ENCODE data around the gene GPRIN1.
"Not testable (repeated sequence)": the region's sequence is repeated elsewhere in the genome, so short reads cannot be mapped to it uniquely, and the experiment has no call there.

GPRIN1 gene

DNA sequence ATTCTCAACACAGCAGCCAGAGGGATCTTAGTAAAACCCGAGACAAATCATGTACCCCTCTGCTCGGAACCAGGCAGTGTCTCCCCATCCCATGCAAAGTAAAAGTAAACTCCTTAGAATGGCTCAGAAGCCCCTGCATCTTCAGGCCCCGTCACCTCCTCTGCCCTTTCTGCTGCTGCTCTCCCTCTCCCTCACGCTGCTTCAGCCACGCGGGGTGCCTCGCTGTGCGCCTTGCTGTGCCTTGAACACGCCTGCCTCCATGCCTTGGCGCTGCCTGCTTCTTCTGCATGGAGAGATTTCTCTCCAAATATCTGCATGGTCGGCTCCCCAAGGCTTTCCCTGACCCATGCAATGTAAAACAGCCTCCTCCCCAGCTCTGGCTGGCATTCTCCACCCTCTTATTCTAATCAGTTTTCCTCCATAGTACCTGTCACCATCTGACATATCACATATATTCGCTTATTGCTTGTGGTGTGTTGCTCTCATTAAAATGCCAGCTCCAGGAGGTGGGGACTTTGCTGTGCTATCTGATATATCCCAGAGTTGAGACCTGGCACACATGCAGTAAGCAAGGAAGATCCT lies 8.0 kb downstream of the GPRIN1 start:
- in situ Hi-C loops (cut with MboI; ENCODE audit: low sequenced_read_pairs) = no loop called here

GRCh38 chr5:176599749-176600430 lies 10.1 kb downstream of the GPRIN1 start:
- in situ Hi-C loops (cut with MboI; ENCODE audit: low sequenced_read_pairs) = not testable (repeated sequence)

DNA sequence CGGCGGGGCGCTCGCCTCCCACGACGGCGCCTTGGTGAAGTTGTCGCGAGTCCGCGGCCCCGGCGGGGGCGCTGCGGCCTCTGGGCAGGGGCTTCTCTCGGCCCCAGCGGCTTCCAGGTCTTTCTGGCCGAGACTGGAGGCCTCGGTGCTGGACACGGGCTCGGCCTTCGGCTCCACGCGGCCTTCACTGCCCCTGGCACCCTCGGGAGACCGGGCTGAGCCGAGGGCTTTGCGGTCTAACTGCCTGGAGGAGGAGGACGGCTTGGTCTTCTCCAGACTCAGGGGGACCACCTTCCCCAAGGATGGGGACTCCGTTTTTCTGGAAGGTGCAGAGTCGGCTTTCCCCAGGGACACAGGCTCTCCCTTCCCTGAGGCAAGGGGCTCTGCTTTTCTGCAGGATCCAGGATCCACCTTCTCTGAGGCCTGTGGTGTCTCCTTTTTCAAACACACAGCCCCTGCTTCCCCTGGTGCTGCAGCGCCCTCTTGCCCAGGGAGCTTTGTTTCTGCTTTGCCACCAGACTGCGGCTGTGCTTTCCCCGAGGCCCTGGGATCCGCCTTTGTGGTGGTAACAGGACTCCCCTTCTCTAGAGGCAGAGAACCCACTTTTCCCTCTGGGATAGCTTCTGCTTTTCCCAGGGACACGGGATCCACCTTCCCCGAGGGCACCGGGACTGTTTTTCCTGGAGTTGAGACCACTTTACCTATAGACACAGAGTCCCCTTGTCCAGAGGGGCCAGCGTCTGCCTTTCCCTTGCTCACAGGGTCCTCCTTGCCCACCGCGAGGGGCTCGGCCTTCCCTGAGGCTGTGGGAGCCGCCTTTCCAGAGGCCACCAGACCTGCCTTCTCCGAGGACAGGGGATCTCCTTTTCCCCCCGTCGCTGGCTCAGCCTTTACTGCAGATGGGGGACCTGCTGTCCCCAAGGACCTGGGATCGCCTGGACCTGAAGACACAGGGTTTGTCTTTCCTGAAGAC lies 12.3 kb downstream of the GPRIN1 start:
- in situ Hi-C loops (cut with MboI; ENCODE audit: low sequenced_read_pairs) = no loop called here

DNA sequence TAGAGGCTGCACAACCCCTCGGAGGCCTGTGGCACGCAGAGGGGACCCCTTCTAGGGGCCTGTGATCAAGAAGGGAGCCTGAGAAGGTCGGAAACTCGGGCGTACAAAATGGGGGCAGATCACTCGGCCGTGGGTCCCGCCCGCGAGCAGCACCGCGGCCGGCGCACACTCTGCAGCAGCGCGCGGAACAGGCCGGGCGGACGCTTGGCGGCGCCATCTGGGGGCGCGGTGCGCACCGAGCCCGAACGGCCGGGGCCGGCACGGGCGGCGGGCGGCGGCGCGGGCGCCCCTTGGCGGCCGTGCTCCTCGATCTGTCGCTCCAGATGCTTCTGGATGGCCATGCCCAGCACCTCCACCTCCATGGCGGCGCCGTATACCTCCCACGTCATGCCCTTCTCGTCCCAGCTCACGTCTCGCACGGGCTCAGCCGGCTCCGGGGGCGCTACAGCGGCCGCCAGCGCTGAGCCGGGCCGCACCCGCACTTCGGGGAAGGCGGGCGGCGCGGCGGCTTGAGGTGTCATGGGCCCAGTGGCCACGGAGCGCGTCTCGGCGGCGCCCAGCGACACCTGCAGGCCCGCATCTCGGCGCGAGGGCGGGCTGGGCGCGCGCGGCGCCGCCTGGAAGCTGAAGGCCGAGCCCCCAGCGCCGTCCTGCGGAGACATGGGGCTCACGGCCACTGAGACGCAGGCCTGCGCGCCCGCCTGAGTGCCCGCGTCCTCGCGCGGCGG lies 13.1 kb downstream of the GPRIN1 start:
- in situ Hi-C loops (cut with MboI; ENCODE audit: low sequenced_read_pairs) = no loop called here

- in situ Hi-C loops (cut with MboI; ENCODE audit: low sequenced_read_pairs) = no loop called here
These were observed 13.8 kb downstream of the GPRIN1 start for GRCh38 chr5:176596069-176596644.

DNA sequence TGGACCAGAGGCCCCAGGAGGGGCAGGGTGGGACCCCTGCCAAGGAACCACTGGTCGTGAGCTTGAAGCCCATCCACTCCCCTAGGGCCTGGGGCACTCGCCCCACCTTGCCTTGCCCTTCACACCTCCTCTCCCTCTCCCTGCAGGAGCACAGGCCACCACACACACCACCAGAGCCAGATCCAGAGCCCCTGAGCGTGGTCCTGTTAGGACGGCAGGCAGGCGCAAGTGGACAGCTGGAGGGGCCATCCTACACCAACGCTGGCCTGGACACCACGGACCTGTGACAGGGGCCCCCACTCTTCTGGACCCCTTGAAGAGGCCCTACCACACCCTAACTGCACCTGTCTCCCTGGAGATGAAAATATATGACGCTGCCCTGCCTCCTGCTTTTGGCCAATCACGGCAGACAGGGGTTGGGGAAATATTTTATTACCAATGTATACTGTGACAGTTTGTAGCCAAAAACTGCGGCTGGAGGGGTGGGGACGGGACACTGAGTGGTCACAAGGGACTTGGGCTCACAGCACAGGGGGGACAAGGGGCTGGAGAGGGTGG lies 14.5 kb downstream of the GPRIN1 start:
- in situ Hi-C loops (cut with MboI; ENCODE audit: low sequenced_read_pairs) = no loop called here

DNA sequence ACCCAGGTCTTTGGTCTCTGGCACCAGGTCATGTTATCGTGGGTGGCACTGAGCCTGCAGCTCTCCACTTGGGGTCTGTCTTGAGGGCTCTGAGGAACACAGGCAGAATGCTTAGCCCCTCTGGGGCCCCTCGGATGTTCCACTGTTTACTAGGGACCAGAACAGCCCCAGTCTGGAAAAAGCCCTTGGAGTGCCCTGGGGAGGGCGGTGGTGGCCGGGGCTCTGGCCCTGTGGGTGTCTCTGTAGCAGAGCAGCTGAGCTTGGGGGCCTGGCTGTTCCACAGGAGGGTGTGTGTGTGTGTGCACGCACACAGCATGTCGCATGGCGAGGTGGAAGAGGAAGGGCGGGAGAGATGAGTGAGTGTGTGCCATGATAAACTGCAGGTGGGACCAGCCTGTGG lies 15.4 kb downstream of the GPRIN1 start:
- in situ Hi-C loops (cut with MboI; ENCODE audit: low sequenced_read_pairs) = no loop called here

- in situ Hi-C loops (cut with MboI; ENCODE audit: low sequenced_read_pairs) = no loop called here
These were observed 16.6 kb downstream of the GPRIN1 start for GRCh38 chr5:176593273-176593869.

DNA sequence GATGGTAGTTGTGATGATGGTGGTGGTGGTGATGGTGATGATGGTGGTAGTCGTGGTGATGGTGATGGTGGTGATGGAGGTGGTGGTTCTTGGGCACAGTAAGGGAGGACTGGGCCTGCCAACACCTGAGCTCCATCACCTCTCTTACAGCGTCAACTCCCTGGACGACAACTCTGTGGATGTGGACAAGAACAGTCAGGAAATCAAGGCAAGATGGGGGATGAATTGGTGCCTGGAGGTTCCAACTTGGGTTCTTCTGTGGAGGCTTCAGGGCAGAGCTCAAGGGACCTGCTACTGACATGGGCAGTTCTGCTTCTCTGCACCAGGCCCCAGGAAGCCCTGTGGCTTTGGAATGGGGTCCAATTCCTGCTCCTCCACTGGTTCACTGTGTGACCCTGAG lies 17.4 kb downstream of the GPRIN1 start:
- in situ Hi-C loops (cut with MboI; ENCODE audit: low sequenced_read_pairs) = no loop called here

DNA sequence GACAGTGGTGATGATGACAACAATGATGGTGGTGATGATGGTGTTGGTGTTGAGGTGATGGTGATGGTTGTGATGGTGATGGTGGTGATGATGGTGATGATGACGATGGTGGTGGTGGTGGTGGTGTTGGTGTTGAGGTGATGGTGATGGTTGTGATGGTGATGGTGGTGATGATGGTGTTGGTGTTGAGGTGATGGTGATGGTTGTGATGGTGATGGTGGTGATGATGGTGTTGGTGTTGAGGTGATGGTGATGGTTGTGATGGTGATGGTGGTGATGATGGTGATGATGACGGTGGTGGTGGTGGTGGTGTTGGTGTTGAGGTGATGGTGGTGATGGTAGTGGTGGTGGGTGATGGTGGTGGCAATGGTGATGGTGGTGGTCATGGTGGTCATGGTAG lies 18.3 kb downstream of the GPRIN1 start:
- in situ Hi-C loops (cut with MboI; ENCODE audit: low sequenced_read_pairs) = not testable (repeated sequence)

GRCh38 chr5:176590035-176590717 lies 19.8 kb downstream of the GPRIN1 start:
- in situ Hi-C loops (cut with MboI; ENCODE audit: low sequenced_read_pairs) = no loop called here

DNA sequence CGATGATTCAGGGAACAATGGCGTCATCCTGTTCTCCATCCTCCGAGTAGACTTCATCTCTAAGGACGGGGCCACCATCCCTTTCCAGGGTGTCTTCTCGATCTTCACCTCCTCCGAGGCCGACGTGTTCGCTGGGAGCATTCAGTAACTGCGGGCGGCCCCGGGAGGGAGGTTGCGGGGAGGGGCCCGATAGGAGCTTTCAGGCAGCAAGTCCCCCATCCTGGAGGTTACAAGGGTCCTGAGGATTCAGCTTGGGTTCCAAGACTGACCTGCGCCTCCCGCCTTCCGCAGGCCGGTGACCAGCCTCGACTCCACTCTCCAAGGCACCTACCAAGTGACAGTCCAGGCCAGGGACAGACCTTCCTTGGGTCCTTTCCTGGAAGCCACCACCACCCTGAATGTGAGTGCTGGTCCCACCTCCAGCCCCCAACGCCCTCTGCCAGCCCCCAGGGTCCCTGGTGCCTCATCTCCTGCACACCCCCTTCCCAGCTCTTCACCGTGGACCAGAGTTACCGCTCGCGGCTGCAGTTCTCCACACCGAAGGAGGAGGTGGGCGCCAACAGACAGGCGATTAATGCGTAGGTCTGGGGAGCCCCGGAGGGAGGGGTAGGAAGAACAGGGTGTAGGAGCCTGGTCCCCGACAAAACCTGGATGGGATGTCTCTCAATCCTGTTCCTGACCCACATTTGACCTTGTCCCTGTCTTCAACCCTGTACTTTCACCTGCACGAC lies 20.8 kb downstream of the GPRIN1 start:
- in situ Hi-C loops (cut with MboI; ENCODE audit: low sequenced_read_pairs) = no loop called here

DNA sequence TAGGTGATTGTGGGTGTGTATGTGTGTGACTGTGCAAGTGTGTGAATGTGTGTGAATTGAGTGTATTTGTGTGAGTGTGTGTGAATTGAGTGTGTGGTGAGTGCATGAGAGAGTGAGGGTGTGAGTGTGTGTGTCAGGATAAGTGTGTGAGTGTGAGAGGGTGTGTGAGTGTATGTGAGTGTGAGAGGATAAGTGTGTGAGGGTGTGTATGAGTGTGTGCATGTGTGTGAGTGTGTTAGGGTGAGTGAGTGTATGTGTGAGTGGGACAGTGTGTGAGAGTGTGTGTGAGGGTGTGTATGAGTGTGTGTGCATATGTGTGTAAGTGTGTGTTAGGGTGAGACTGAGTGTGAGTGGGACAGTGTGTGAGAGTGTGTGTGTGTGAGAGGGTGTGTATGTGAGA lies 21.7 kb downstream of the GPRIN1 start:
- in situ Hi-C loops (cut with MboI; ENCODE audit: low sequenced_read_pairs) = no loop called here

DNA sequence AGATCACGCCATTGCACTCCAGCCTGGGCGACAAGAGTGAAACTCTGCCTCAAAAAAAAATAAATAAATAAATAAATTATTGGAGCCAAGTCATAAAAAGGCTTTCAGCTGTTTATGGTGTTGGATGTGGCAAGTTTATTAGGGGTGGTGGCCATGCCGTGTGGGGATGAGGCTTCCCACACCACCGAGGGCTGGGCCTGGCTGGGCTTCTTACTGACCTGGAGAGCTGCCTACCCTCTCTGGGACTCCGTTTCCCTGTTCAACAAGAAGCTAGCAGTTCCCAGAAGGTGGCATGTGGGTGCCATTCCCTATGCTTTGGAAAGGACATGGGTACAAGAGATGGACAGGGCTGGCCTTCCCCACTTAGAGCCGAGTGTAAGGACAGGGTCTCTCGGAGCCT lies 22.6 kb downstream of the GPRIN1 start:
- in situ Hi-C loops (cut with MboI; ENCODE audit: low sequenced_read_pairs) = no loop called here

- in situ Hi-C loops (cut with MboI; ENCODE audit: low sequenced_read_pairs) = no loop called here
These were observed 26.9 kb downstream of the GPRIN1 start for GRCh38 chr5:176583076-176583475.

DNA sequence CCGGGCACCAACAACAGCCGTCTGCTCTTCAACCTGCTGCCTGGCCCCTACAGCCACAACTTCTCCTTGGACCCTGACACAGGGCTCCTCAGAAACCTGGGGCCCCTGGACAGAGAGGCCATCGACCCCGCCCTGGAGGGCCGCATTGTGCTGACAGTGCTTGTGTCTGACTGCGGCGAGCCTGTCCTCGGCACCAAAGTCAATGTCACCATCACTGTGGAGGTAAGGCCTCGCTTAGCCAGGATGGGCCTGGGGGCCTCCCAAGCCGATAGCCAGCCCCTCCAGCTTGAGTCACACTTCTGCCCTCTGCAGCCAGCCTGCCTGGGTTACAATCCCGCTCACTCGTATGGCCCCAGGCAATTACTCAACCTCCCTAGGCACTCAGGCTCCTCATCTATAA lies 28.6 kb downstream of the GPRIN1 start:
- in situ Hi-C loops (cut with MboI; ENCODE audit: low sequenced_read_pairs) = no loop called here

- in situ Hi-C loops (cut with MboI; ENCODE audit: low sequenced_read_pairs) = no loop called here
These were observed 30.6 kb downstream of the GPRIN1 start for GRCh38 chr5:176579323-176579722.

DNA sequence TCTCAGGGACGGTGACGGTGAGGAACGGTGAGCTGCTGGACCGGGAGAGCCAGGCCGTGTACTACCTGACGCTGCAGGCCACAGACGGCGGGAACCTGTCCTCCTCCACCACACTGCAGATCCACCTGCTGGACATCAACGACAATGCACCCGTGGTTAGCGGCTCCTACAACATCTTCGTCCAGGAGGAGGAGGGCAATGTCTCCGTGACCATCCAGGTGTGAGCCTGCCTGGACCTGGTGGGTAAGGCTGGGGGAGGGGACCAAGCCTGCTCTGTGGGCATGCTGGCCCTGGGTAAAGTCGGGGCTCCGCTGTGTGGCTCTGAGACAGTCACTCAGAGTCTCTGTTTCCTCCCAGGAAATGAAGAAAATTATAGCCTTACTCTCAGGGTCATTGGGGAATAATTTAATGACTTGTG lies 31.6 kb downstream of the GPRIN1 start:
- in situ Hi-C loops (cut with MboI; ENCODE audit: low sequenced_read_pairs) = no loop called here

Measured in HL-60/S4 treated with retinoic acid at 250 ng/mL for 4 days and 3 days (cell line).